ENCODE measurements around the gene SPEF2.

GRCh38 chr5:35678661-35679060 is 61.0 kb downstream of the SPEF2 start:
- TF ChIP-seq CTCF (IDR thresholded peaks at IDR 0.05; ENCODE audit: insufficient read depth, low read length) (no peak), POLR2AphosphoS5 (IDR thresholded peaks at IDR 0.05; ENCODE audit: low read depth) (no peak)

Measured in HL-60 (cell line).